ENCODE data around the gene ADRB2. TPM values are rescaled to one million over a fixed set of nuclear protein-coding genes. Genes with fewer than 3 reads are reported as not detected.
"Not testable (repeated sequence)": the region's sequence is repeated elsewhere in the genome, so short reads cannot be mapped to it uniquely, and the experiment has no call there.

ADRB2 gene
- total and polyA plus RNA-seq, 2 donors, result 1.6 to 3.0 TPM

DNA sequence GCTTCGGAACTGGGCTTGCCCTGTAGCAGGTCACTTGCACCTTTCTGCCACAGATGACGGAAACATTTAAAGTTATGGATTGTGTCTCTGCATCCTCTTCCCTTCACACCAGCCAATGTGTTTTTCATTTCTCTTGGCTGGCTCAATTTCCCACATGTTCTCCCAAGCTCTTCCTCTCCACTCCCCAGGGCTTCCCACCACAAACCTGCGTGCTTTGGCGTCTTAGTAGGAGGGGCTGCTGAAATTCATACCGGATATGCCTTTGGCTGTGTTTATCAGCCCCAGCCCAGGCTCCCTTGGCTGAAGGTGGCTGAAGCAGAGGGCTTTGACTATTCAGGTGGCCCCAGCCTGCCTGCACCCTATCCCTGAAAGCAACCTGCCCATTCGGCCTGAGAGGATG lies 32.1 kb downstream of the ADRB2 start:
- no peaks in the 10 kb centered on the region for H3K36me3 ChIP-seq (ENCODE audit: insufficient read depth)
- WGBS, result 71% methylated on average over 6 of the region's 6 CpGs
- no peak overlapping the region for H3K4me3 ChIP-seq (ENCODE audit: low read depth, low read length)
- H3K4me1 ChIP-seq (ENCODE audit: insufficient read depth), result no peaks in the 10 kb centered on the region
- no peak for DNase-seq (ENCODE audit: extremely low spot score)
- H3K27ac ChIP-seq (ENCODE audit: low read depth), result no peak overlapping the region

DNA sequence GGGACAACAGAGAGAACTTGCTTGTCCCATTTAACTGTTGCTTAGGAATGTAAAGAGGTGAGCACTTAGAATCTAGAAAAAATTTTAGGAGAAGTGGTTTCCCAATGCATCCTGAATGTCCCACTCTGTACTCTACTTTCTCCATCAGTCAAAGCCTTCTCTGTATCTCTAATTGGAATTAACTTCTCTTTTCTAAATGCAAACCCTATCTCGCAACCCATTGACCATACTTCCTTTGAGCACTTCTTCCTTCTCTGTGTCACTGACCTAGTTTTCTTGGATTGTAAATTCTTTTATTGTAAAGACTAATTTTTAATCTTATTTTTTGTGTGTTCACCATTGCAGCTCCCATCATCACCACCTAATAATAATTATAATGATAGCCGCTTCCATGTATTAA lies 33.3 kb downstream of the ADRB2 start:
- 82% methylated on average over 2 of the region's 2 CpGs for WGBS
- Histone ChIP-seq H3K4me3 (ENCODE audit: low read depth, low read length) (no peak overlapping the region), H3K27ac (ENCODE audit: low read depth) (no peak overlapping the region), H3K4me1 (ENCODE audit: insufficient read depth) (no peaks in the 10 kb centered on the region), H3K36me3 (ENCODE audit: insufficient read depth) (no peaks in the 10 kb centered on the region)
- DNase-seq (ENCODE audit: extremely low spot score), result no peak

DNA sequence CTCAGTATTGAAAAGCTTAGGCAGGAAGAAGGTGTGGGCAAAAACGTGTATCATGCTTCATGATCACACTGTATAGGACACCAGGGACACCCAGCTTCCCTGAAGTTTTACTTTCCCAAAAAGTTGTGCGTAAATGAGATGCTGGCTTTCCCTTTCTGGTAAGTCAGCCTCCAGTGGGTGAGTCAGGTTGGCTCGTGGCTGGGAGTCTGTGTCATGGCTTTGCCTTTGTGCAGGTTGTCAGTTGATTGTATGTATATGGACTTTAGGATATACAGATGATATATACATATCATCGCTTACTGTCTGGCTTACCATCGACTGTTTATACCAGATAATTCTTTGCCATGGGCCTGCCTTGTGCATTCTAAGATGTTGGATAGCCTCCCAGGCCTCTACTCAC lies 34.2 kb downstream of the ADRB2 start:
- Histone ChIP-seq H3K36me3 (ENCODE audit: insufficient read depth) (no peaks in the 10 kb centered on the region), H3K4me1 (ENCODE audit: insufficient read depth) (no peaks in the 10 kb centered on the region), H3K4me3 (ENCODE audit: low read depth, low read length) (no peak overlapping the region), H3K27ac (ENCODE audit: low read depth) (no peak overlapping the region)
- no peak for DNase-seq (ENCODE audit: extremely low spot score)
- 55% methylated on average over 5 of the region's 5 CpGs for WGBS

DNA sequence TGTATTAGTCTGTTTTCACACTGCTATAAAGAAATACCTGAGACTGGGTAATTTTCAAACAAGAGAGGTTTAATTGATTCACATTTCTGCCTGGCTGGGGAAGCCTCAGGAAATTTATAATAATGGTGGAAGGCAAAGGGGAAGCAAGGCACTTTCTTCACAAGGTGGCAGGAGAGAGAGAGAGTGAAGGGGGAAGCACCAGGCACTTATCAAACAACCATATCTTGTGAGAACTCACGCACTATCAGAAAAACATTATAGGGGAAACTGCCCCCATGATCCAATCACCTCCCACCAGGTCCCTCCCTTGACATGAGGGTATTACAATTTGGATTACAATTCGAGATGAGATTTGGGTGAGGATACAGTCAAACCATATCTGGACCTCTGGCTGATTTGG lies 34.7 kb downstream of the ADRB2 start:
- Histone ChIP-seq H3K27ac (ENCODE audit: low read depth) (no peak overlapping the region), H3K4me3 (ENCODE audit: low read depth, low read length) (no peak overlapping the region), H3K36me3 (ENCODE audit: insufficient read depth) (no peaks in the 10 kb centered on the region), H3K4me1 (ENCODE audit: insufficient read depth) (no peaks in the 10 kb centered on the region)
- 71% methylated on average over 2 of the region's 2 CpGs for WGBS
- no peak for DNase-seq (ENCODE audit: extremely low spot score)

DNA sequence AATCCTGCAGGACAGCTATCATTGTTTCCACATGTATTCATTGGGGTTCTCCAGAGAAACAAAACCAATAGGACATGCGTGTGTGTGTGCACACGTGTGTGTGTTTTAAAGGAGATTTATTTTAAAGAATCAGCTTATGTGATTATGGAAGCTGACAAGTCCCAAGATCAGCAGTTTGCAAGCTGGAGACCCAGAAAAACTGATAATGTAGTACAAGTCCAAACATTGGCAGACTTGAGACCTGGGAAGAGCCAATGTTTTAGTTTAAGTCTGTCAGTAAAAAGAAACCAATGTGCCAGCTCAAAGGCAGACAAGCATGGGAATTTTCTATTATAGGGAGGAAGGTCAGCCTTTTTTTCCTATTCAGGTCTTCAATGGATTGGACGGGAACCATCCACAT lies 35.3 kb downstream of the ADRB2 start:
- Histone ChIP-seq H3K27ac (ENCODE audit: low read depth) (no peak overlapping the region), H3K4me3 (ENCODE audit: low read depth, low read length) (no peak overlapping the region), H3K4me1 (ENCODE audit: insufficient read depth) (no peaks in the 10 kb centered on the region), H3K36me3 (ENCODE audit: insufficient read depth) (no peaks in the 10 kb centered on the region)
- WGBS, result 70% methylated on average over 3 of the region's 3 CpGs
- DNase-seq (ENCODE audit: extremely low spot score), result no peak

DNA sequence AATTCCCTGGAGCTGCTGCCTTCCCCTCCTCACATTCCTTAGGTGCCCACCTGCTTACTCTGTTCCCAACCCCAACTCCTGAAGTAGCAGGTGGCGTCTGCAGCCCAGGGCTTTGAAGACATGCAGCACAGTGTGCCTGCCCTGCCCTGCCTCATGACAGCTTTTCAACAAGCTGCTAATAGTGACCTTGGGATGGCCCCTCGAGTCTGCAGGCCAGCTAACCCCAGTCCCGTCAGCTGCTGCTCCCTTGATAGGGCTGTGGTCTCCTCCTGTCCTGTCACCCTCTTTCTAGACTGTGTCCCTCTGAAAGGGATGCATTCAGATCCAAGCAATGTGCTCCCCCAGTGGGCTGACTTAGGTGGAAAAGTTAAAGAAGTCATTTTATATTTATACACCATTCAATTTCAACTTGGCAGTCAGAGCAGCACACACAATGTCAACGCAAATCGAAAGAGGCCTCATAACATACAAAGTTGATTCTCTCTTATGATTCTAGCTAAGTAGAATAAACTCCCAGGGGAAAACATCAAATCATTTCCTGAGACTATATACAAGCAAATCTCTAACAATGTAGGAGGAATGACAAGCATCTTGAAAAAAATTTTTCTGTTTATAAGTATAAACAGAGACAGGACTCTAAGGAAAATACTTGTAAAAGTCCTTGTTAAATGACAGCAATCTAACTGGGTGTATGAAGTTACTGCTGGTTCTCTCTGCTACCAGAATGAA lies 37.9 kb downstream of the ADRB2 start:
- Histone ChIP-seq H3K36me3 (ENCODE audit: insufficient read depth) (no peaks in the 10 kb centered on the region), H3K27ac (ENCODE audit: low read depth) (no peak overlapping the region), H3K4me1 (ENCODE audit: insufficient read depth) (no peaks in the 10 kb centered on the region), H3K4me3 (ENCODE audit: low read depth, low read length) (no peak overlapping the region)
- 54% methylated on average over 5 of the region's 5 CpGs for WGBS
- DNase-seq (ENCODE audit: extremely low spot score), result no peak

DNA sequence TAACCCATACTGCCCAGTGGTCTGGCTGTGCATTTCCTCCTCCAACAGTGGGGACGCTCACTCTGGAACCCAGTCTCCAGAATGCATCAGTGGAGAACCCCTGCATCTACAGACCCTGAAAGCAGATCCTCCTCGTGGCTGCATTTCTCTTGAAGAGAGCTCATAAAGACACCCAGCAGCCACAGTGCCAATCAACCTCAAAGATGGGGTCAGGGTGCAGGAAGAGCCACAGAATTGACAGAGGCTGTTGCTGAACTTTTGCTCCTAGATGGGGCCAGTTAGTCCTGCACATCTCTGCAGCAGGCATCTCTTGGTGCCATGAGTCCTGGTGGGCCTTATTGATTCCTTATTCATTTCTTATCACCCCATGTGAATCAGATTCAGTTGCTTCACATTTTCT lies 39.6 kb downstream of the ADRB2 start:
- no peaks in the 10 kb centered on the region for H3K4me1 ChIP-seq (ENCODE audit: insufficient read depth)
- WGBS, result 72% methylated on average over 2 of the region's 2 CpGs
- no peak for DNase-seq (ENCODE audit: extremely low spot score)

DNA sequence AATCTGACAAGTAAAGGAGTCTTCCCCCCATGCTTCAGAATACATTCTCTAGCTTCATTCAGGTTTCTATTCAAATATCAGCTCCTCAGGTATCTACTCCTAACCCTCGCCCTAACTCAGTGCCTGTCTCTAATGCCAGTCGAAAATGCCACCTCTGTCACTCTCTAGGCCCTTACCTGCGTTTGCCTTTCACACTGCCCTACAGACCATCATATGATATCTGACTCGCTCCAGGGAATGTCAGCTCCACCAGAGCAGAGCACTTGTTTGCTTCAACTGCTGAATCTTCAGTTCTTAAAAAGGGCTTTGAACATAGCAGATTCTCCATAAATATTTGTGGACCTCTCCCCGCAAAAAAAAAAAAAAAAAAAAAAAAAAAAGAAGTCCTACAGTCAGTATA lies 46.7 kb downstream of the ADRB2 start:
- H3K4me1 ChIP-seq (ENCODE audit: insufficient read depth), result no peaks in the 10 kb centered on the region
- no peak overlapping the region for H3K4me3 ChIP-seq (ENCODE audit: low read depth, low read length)
- no peak overlapping the region for H3K27ac ChIP-seq (ENCODE audit: low read depth)
- DNase-seq (ENCODE audit: extremely low spot score), result no peak
- 93% methylated on average over 5 of the region's 5 CpGs for WGBS
- H3K36me3 ChIP-seq (ENCODE audit: insufficient read depth), result no peaks in the 10 kb centered on the region

More for the DNA sequence above, 39.6 kb downstream of the ADRB2 start:
- Histone ChIP-seq H3K4me3 (ENCODE audit: low read depth, low read length) (no peak overlapping the region), H3K36me3 (ENCODE audit: insufficient read depth) (no peaks in the 10 kb centered on the region), H3K27ac (ENCODE audit: low read depth) (no peak overlapping the region)

DNA sequence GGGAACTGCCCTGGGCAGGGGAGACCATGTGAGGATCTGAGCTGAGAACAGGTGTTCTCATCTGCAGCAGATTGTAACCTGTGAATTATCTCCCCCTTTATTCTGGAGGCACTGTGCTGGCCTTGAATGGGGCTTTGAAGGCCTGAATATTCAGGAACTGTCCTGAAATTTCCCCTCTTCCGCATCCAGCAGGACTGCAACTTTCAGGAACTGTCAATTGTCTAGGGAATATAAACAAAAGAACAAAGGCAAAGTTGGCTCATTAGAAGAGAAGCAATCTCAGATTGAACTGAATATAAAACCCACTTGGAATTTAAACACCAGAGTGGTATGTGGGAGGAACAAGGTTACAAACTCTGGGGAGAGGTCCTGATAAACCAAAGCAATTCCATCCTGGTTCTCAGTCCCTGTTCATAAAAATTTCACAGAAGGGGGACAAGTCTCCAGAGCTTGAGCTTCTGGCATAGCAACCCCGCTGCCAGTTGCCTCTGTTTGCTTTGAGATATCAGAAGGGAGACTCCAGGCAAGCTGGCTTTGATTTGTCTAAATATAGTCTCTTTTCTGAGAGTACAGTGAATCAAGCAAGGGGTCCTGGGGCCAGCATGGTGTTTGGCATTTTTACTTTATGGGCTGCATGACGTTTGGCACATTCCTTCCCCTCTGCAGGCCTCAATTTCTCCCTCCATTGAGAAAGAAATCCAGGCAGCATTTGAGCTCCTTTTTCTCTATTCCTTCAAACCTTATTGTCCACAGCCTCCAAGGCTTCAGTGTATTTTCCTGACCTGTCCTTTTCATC lies 47.5 kb downstream of the ADRB2 start:
- 43% methylated on average over 3 of the region's 3 CpGs for WGBS
- H3K36me3 ChIP-seq (ENCODE audit: insufficient read depth), result no peaks in the 10 kb centered on the region
- no peak overlapping the region for H3K4me3 ChIP-seq (ENCODE audit: low read depth, low read length)
- no peak for DNase-seq (ENCODE audit: extremely low spot score)
- no peak overlapping the region for H3K27ac ChIP-seq (ENCODE audit: low read depth)
- H3K4me1 ChIP-seq (ENCODE audit: insufficient read depth), result no peaks in the 10 kb centered on the region

DNA sequence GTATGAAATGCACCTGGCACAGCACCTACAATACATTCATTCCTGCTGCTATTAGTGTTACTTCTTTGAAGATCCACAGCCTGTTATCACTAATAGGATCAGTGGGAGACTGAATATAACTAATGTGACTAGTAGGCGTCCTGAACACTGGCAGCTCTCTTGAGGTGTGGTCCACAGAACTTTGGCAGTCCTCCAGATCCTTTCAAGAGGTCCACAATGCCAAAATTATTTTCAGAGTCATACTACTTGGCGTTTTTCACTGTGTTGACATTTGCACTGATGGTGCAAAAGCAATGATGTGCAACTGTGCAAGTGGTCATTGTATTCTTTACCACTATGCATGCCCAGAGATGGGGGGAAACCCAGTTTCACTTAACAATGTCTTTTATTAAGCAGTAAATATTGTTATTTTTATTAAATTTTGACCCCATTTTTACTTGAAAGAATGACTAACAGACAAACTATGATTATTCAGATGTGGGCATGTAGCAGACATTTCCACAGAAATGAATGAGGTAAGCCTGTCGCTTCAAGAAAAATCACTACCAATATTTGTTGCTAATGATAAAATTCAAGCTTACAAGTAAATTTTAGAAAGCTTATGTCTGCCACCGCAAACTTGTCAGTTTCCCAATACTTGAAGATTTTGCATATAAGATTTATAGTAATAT lies 48.9 kb downstream of the ADRB2 start:
- no peak for DNase-seq (ENCODE audit: extremely low spot score)
- WGBS, result 68% methylated on average over 4 of the region's 4 CpGs
- Histone ChIP-seq H3K27ac (ENCODE audit: low read depth) (no peak overlapping the region), H3K4me1 (ENCODE audit: insufficient read depth) (no peaks in the 10 kb centered on the region), H3K36me3 (ENCODE audit: insufficient read depth) (no peaks in the 10 kb centered on the region), H3K4me3 (ENCODE audit: low read depth, low read length) (no peak overlapping the region)

DNA sequence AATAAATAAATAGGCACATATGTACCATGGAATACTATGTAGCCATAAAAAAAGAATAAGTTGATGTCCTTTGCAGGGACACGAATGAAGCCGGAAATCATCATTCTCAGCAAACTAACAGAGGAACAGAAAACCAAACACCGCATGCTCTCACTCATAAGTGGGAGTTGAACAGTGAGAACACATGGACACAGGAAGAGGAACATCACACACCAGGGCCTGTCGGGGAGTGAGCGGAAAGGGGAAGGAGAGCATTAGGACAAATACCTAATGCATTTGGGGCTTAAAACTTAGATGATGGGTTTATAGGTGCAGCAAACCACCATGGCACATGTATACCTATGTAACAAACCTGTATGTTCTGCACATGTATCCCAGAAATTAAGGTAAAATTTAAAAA lies 51.0 kb downstream of the ADRB2 start:
- not testable (repeated sequence) for H3K27ac ChIP-seq (ENCODE audit: low read depth); H3K4me3 ChIP-seq (ENCODE audit: low read depth, low read length); H3K36me3 ChIP-seq (ENCODE audit: insufficient read depth); H3K4me1 ChIP-seq (ENCODE audit: insufficient read depth); DNase-seq (ENCODE audit: extremely low spot score)
- 93% methylated on average over 5 of the region's 5 CpGs for WGBS

Data from urinary bladder (tissue), 4 donors.